HUDEP-2 (cell line): ENCODE results near the gene HINT3.
"Not testable (repeated sequence)": the region's sequence is repeated elsewhere in the genome, so short reads cannot be mapped to it uniquely, and the experiment has no call there.

Experiments used
- DNase-seq, 76 experiments: peaks; one replicate each; lab custom pipeline; 2025; ENCODE audit not compliant: unreplicated experiment in 76 of 76; lab: John Stamatoyannopoulos, UW

HINT3 gene

GRCh38 chr6:125956506-125957390 lies at the start of gene HINT3:
HINT3 (plus strand) TSS chr6:125956770; CDS start chr6:125956978, 208 bp downstream.
- peak; percentile 72 to 99 (median 98) for DNase-seq

GRCh38 chr6:125910527-125910926 lies 46.0 kb upstream of the HINT3 start:
- no peak for DNase-seq

- not testable (repeated sequence) for DNase-seq
Measured at GRCh38 chr6:125911051-125911451, 45.5 kb upstream of the HINT3 start.

- DNase-seq = not testable (repeated sequence)
Measured at GRCh38 chr6:125912430-125912829, 44.1 kb upstream of the HINT3 start.

GRCh38 chr6:125913145-125913544 lies 43.4 kb upstream of the HINT3 start:
- DNase-seq = no peak

DNA sequence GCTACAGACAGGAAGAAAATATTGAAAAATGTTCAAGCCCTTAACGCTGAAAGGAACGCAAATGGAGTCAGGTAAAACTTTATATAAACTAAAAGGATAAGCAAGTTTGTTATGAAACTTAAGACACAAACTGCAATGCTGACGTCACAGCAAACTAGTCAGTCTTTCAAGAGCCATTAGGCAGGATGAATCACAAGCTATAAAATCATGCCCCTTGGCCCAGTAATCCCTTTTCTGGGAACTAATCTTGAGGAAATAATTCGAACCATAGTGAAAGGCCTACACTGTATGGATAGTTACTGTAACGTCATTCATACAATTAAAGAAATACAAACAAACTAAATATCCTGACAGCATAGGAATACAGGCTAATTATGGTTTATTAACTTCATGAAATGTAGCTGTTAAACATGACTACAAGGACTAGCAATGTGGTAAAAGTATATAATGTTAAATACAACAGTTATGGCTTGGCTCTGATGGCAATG lies 42.7 kb upstream of the HINT3 start:
- no peak for DNase-seq

DNA sequence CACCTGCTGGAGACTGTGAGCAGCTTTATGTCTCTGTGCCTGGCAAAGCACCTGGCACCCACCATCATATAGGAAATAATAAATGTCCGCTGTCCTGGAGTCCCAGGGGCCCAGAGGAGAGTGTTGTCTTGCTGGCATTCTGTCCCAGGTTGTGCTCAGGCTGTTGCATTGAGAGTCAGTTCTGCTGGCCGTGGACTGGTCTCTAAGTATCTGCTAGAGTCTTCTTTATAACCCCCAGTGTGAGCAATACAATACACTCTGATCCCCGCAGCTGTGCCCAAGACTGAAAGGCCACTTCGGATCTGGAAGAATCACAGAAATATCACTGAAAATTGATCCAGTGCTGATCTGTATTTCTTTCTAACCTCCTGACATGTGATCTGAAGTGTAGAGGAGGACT lies 38.3 kb upstream of the HINT3 start:
- no peak for DNase-seq

DNA sequence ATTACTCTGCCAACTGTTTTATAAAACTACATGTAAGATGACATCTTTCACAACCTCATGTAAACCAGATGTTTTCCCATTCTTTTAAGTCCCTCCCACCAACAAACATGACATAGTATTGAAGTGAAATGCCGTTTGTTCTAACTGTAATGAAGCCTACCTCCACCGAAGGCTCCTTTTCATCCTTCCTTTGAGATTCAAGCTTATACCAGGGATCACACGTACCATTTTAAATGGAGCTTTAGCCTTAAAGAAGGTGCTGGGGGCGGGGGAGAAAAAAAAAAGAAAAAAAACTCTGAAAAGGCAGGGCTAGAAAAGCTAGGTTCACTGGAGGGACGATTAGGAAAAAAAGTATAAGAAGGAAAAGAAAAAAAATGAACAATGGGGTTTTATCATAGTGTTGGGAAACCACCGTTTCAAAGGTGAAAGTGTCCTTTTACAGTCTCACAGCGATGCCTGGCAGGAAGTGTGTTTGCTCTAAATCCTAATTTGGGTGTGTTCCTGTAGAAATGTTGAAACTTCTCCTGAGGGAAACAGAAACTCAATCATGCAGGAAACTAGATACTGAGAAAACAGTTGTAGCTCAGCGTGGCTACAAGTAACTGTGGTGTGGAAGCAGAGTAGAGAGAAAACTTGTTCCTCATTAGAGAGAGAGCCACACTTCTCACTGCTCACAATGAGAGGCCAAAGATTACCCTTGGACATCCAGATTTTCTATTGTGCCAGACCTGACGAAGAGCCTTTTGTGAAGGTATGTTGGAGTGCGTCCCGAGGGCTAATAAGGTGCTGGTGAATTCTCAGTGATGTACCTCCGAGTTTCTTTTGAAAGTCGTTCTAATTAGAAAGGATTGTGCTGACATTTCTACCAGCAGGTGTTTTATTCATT lies 37.6 kb upstream of the HINT3 start:
- DNase-seq = no peak

DNA sequence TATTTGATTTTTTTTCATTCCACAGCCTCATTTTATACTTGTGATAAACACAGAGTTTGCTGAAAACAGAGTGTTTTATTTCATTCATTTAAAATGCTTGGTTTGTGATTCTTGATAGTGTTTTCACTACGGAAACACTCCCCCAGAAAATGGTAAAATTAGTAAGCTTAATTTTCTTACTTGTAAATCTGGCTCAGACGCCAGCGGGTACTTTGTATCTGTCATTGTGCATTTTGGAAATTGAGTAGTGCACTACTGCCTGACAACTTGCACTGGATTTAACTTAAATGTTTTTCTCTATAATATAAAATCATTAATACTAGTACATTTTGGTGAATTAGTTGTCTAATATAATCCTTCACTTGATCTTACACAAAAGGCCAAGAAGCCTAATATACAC lies 37.0 kb upstream of the HINT3 start:
- no peak for DNase-seq

GRCh38 chr6:125922322-125922860 lies 34.2 kb upstream of the HINT3 start:
- DNase-seq = no peak

DNA sequence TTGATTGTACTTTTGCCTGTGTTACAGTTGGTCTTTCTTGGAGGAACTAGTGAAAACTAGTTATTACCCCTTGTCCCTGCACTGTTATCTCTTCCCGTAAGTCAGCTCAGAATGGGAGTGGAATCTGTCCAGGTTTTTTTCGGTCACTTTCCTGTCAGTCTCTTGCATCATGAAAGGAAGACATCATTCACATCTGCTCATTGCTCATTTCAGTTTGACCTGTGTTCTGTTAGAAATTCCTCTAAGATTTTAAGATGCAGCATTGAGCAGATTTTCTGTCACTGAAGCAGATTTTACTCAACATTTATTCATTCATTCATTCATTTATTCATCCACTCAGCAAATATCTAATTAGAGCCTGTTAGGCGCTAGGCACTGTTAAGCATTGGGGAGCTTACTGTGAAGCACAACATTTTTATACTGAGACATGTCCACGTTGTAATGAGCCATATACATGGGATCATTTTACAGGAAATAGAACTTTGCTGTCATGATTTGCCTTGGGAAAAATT lies 33.1 kb upstream of the HINT3 start:
- DNase-seq = peak in 1 of 76 experiments; percentile 8

DNA sequence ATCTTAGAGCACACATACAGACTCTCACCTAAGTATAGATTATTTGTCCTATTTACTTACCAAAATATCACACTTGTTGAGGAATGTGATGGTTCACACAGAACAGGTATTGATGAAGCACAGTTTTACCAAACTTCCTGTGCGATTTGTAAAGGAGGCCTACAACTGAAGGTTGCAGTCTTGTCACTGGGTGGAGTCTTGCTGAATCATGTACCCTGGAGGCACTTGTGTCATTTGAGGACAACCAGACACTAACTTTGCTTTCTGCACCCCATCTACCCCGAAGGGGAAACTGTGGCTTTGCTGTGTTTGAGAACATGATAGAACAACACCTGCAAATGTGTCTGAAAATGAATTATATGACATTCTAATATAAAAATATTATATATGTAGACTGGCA lies 32.4 kb upstream of the HINT3 start:
- DNase-seq = peak in 33 of 76 experiments; percentile 3 to 59 (median 39)

DNA sequence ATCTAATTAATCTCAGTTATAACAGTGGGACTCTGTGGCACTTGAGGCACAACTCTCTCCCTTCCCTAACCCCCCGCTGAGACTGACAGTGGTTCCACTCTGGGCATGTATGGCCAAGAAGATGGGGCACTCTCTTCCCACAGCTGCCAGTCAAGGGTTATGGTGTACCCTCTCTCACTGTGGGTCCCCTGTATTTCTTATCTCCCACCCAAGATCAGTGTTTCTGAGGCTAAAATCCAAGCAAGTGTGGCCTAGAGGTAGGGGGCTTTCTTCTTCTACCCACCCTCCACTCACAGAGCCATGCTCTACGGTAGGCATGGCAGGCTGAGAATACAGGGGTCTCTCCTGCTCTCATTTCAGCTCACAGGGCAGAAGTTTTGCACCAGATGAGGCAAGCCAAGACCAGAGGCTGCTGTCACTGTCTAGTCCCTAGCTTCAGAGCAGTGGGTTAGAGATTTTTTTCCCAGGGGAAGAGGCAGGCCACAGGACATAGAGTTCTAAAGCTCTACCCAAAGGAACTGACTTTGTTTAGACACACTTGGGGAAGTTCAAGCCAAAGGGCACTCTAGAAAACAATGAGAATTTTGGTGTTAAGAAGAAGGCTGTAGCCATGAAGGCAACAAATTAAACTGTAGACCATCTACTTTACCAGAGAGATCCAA lies 31.7 kb upstream of the HINT3 start:
- no peak for DNase-seq

DNA sequence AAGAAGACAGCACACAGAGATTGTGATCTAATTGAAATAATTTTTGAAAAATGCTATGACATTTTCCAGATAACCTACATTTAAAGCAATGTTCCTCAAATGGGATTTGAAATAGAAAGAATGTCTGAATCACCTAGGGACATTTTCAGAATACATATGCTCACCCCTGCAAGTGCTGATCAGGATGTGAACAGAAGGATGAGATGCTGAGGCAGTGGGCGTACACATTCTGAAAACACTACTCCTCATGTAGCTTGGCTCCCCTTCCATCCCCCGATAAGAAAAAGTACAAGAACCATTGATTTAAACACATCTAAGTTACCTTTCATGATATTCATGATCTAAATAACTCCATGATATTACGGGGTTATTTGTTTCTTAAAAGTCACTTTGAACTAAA lies 29.9 kb upstream of the HINT3 start:
- no peak for DNase-seq

GRCh38 chr6:125927761-125928160 lies 28.8 kb upstream of the HINT3 start:
- DNase-seq = no peak

GRCh38 chr6:125930765-125931418 lies 25.7 kb upstream of the HINT3 start:
- DNase-seq = no peak

GRCh38 chr6:125931733-125932450 lies 24.7 kb upstream of the HINT3 start:
- no peak for DNase-seq

GRCh38 chr6:125932451-125932795 lies 24.1 kb upstream of the HINT3 start:
- no peak for DNase-seq

GRCh38 chr6:125935520-125935919 lies 21.1 kb upstream of the HINT3 start:
- not testable (repeated sequence) for DNase-seq
